ENCODE data around the gene PLXNA2.

DNA sequence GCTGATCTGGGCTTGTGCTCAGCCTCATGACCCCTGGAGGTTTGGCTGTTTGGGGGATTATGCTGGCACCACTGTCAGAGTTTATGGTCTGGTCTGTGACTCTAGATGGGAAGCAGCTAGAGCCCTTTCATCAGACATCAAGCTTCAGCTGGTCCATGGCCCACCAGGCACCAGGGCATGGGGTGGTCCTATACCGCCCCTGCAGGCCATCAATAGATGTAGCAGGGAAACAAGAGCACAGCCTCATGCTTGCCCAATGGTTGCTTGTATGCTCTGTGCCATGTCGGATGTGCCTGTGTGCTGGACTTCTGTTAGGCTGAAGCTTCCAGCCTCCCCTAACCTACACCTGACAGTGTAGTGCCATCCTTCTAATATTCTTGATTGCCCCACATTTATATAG is 262.2 kb downstream of the PLXNA2 start:
- no peak for TF ChIP-seq POLR2A (IDR thresholded peaks at IDR 0.05)
- TF ChIP-seq, protein P1, sequence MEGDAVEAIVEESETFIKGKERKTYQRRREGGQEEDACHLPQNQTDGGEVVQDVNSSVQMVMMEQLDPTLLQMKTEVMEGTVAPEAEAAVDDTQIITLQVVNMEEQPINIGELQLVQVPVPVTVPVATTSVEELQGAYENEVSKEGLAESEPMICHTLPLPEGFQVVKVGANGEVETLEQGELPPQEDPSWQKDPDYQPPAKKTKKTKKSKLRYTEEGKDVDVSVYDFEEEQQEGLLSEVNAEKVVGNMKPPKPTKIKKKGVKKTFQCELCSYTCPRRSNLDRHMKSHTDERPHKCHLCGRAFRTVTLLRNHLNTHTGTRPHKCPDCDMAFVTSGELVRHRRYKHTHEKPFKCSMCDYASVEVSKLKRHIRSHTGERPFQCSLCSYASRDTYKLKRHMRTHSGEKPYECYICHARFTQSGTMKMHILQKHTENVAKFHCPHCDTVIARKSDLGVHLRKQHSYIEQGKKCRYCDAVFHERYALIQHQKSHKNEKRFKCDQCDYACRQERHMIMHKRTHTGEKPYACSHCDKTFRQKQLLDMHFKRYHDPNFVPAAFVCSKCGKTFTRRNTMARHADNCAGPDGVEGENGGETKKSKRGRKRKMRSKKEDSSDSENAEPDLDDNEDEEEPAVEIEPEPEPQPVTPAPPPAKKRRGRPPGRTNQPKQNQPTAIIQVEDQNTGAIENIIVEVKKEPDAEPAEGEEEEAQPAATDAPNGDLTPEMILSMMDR (IDR thresholded peaks at IDR 0.05): peak in 1 of 6 experiments; percentile 10

Data from esophagus squamous epithelium (tissue), 4 donors.